ENCODE measurements around the gene THSD7B.

DNA sequence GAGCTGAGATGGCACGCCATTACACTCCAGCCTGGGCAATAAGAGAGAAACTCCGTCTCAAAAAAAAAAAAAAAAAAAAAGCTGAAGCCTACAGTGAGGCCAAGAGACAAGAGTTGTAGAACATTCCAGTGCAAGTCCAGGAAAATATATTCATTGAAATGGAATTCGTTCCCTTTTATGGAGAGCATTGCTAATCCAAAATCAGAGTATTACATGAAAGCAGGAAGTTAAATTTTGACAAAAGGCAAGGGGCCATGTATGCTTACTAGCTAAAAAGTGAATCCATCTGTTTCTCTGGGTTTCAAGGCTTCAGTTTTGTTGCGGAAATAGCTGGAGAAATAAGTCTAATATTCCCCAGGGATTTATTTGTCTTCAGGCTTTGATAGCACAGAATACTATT is 471.7 kb downstream of the THSD7B start:
- TF ChIP-seq EP300 (IDR thresholded peaks at IDR 0.05; ENCODE audit: borderline replicate concordance in 1 of 2, control insufficient read depth in 1 of 2, low read depth in 2 of 2, low read length in 2 of 2) (no peak), JUND (IDR thresholded peaks at IDR 0.05; ENCODE audit: low read depth, low read length) (no peak), CREB1 (IDR thresholded peaks at IDR 0.05; ENCODE audit: low read depth) (no peak), NR2C2 (IDR thresholded peaks at IDR 0.05; ENCODE audit: borderline replicate concordance, control insufficient read depth, insufficient read length, low read depth) (no peak), EZH2 (IDR thresholded peaks at IDR 0.05; ENCODE audit: borderline replicate concordance, control insufficient read depth, low read depth, low read length) (no peak), CBFB (IDR thresholded peaks at IDR 0.05; ENCODE audit: low read depth) (no peak)
- TF ChIP-seq, protein P1, sequence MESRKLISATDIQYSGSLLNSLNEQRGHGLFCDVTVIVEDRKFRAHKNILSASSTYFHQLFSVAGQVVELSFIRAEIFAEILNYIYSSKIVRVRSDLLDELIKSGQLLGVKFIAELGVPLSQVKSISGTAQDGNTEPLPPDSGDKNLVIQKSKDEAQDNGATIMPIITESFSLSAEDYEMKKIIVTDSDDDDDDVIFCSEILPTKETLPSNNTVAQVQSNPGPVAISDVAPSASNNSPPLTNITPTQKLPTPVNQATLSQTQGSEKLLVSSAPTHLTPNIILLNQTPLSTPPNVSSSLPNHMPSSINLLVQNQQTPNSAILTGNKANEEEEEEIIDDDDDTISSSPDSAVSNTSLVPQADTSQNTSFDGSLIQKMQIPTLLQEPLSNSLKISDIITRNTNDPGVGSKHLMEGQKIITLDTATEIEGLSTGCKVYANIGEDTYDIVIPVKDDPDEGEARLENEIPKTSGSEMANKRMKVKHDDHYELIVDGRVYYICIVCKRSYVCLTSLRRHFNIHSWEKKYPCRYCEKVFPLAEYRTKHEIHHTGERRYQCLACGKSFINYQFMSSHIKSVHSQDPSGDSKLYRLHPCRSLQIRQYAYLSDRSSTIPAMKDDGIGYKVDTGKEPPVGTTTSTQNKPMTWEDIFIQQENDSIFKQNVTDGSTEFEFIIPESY (IDR thresholded peaks at IDR 0.05): no peak
- TF ChIP-seq, protein P2, sequence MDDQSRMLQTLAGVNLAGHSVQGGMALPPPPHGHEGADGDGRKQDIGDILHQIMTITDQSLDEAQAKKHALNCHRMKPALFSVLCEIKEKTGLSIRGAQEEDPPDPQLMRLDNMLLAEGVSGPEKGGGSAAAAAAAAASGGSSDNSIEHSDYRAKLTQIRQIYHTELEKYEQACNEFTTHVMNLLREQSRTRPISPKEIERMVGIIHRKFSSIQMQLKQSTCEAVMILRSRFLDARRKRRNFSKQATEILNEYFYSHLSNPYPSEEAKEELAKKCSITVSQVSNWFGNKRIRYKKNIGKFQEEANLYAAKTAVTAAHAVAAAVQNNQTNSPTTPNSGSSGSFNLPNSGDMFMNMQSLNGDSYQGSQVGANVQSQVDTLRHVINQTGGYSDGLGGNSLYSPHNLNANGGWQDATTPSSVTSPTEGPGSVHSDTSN (IDR thresholded peaks at IDR 0.05; ENCODE audit: insufficient replicate concordance, low read depth, low read length): no peak
